Measurements from ENCODE around the gene DYTN.

DYTN gene

GRCh38 chr2:206728277-206729199, 10.3 kb upstream of the DYTN start:
- H3F3A ChIP-seq (ENCODE audit: insufficient read depth, low read length) = no peaks in the 10 kb centered on the region
- H3K36me3 ChIP-seq (replicated peaks; ENCODE audit: insufficient read depth, low read length) = no peaks in the 10 kb centered on the region
- H3K4me2 ChIP-seq (ENCODE audit: low read depth, low read length) = no peak overlapping the region
- H2AFZ ChIP-seq (ENCODE audit: low read length) = no peak overlapping the region
- H3K27me3 ChIP-seq (replicated peaks; ENCODE audit: insufficient read depth, low read length) = no peaks in the 10 kb centered on the region
- H3K4me1 ChIP-seq (ENCODE audit: low read length) = no peaks in the 10 kb centered on the region
- H3K79me2 ChIP-seq (ENCODE audit: low read length) = no peaks in the 10 kb centered on the region
- H3K9me2 ChIP-seq (replicated peaks; ENCODE audit: insufficient read depth, low read length) = no peaks in the 10 kb centered on the region
- no peak overlapping the region for H3K9ac ChIP-seq (ENCODE audit: low read length)
- no peak overlapping the region for H3K4me3 ChIP-seq (ENCODE audit: low read length)
- H4K20me1 ChIP-seq (ENCODE audit: insufficient read depth, low read length) = no peaks in the 10 kb centered on the region
- TF ChIP-seq CTCF (IDR thresholded peaks at IDR 0.05; ENCODE audit: low read length) (no peak), EZH2 (optimal IDR thresholded peaks at IDR 0.05; ENCODE audit: low read depth, low read length) (no peak), EZH2phosphoT487 (IDR thresholded peaks at IDR 0.05; ENCODE audit: low read length) (no peak)
- DNase-seq = no peak
- H3K27ac ChIP-seq (ENCODE audit: low read length) = no peak overlapping the region
- H3K9me3 ChIP-seq (replicated peaks; ENCODE audit: insufficient read depth, low read length) = no peaks in the 10 kb centered on the region

- Histone ChIP-seq H3K36me3 (replicated peaks; ENCODE audit: insufficient read depth, low read length) (no peaks in the 10 kb centered on the region), H3K79me2 (ENCODE audit: low read length) (no peaks in the 10 kb centered on the region), H3F3A (ENCODE audit: insufficient read depth, low read length) (no peaks in the 10 kb centered on the region), H3K9ac (ENCODE audit: low read length) (no peak overlapping the region), H3K9me2 (replicated peaks; ENCODE audit: insufficient read depth, low read length) (no peaks in the 10 kb centered on the region), H3K27me3 (replicated peaks; ENCODE audit: insufficient read depth, low read length) (no peaks in the 10 kb centered on the region), H2AFZ (ENCODE audit: low read length) (no peak overlapping the region), H3K4me1 (ENCODE audit: low read length) (no peaks in the 10 kb centered on the region), H3K4me2 (ENCODE audit: low read depth, low read length) (no peak overlapping the region), H4K20me1 (ENCODE audit: insufficient read depth, low read length) (no peaks in the 10 kb centered on the region), H3K4me3 (ENCODE audit: low read length) (no peak overlapping the region), H3K9me3 (replicated peaks; ENCODE audit: insufficient read depth, low read length) (no peaks in the 10 kb centered on the region), H3K27ac (ENCODE audit: low read length) (no peak overlapping the region)
- TF ChIP-seq CTCF (IDR thresholded peaks at IDR 0.05; ENCODE audit: low read length) (no peak), EZH2 (optimal IDR thresholded peaks at IDR 0.05; ENCODE audit: low read depth, low read length) (no peak), EZH2phosphoT487 (IDR thresholded peaks at IDR 0.05; ENCODE audit: low read length) (no peak)
- DNase-seq = no peak
Observed at GRCh38 chr2:206727287-206727686, 9.1 kb upstream of the DYTN start.

- Histone ChIP-seq H3K27ac (ENCODE audit: low read length) (no peak overlapping the region), H3K27me3 (replicated peaks; ENCODE audit: insufficient read depth, low read length) (no peaks in the 10 kb centered on the region), H3K36me3 (replicated peaks; ENCODE audit: insufficient read depth, low read length) (no peaks in the 10 kb centered on the region), H3K9ac (ENCODE audit: low read length) (no peak overlapping the region), H4K20me1 (ENCODE audit: insufficient read depth, low read length) (no peaks in the 10 kb centered on the region), H3K9me2 (replicated peaks; ENCODE audit: insufficient read depth, low read length) (no peaks in the 10 kb centered on the region), H3K4me2 (ENCODE audit: low read depth, low read length) (no peak overlapping the region), H3K9me3 (replicated peaks; ENCODE audit: insufficient read depth, low read length) (no peaks in the 10 kb centered on the region), H2AFZ (ENCODE audit: low read length) (no peak overlapping the region), H3F3A (ENCODE audit: insufficient read depth, low read length) (no peaks in the 10 kb centered on the region), H3K4me1 (ENCODE audit: low read length) (no peaks in the 10 kb centered on the region), H3K4me3 (ENCODE audit: low read length) (no peak overlapping the region), H3K79me2 (ENCODE audit: low read length) (no peaks in the 10 kb centered on the region)
- DNase-seq = no peak
- TF ChIP-seq EZH2 (optimal IDR thresholded peaks at IDR 0.05; ENCODE audit: low read depth, low read length) (no peak), EZH2phosphoT487 (IDR thresholded peaks at IDR 0.05; ENCODE audit: low read length) (no peak), CTCF (IDR thresholded peaks at IDR 0.05; ENCODE audit: low read length) (no peak)
Observed at GRCh38 chr2:206723288-206723687, 5.1 kb upstream of the DYTN start.

All from MM.1S (cell line).